Measurements from ENCODE around the gene IZUMO3. TPM values are rescaled to one million over a fixed set of nuclear protein-coding genes. Genes with fewer than 3 reads are reported as not detected.

The IZUMO3 gene
- total RNA-seq, 2 donors from 2014 or later = not detected

- no peak for DNase-seq (ENCODE audit: low spot score)
- H3K4me3 ChIP-seq = no peak overlapping the region
- H3K4me1 ChIP-seq = no peaks in the 10 kb centered on the region
- H3K9me3 ChIP-seq = no peaks in the 10 kb centered on the region
- H3K36me3 ChIP-seq = no peaks in the 10 kb centered on the region
- no peak overlapping the region for H3K27ac ChIP-seq
- no peak for TF ChIP-seq CTCF (IDR thresholded peaks at IDR 0.05)
- no peaks in the 10 kb centered on the region for H3K27me3 ChIP-seq
These were observed 29.2 kb downstream of the IZUMO3 start for GRCh38 chr9:24516463-24516862.

DNA sequence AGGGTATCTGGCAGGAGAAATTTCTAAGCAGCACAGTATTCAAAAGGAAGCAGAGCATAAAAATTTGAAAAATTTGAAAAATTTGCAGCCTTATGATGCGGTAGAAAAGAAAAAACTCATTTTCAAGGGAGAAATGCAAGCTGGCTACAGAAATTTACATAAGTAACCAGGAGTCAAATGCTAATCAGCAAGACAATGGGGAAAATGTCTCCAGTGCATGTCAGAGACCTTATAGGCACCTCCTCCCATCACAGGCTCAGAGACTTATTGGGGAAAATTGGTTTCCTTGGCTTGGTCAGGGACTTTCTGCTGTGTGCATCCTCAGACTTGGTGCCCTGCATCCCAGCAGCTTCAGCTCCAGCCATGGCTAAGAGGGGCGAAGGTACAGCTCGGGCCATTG is 35.8 kb downstream of the IZUMO3 start:
- TF ChIP-seq CTCF (IDR thresholded peaks at IDR 0.05) = no peak
- no peaks in the 10 kb centered on the region for H3K4me1 ChIP-seq
- H3K4me3 ChIP-seq = no peak overlapping the region
- no peak for DNase-seq (ENCODE audit: low spot score)
- no peak overlapping the region for H3K27ac ChIP-seq
- no peaks in the 10 kb centered on the region for H3K9me3 ChIP-seq
- H3K27me3 ChIP-seq = no peaks in the 10 kb centered on the region
- H3K36me3 ChIP-seq = no peaks in the 10 kb centered on the region

- DNase-seq (ENCODE audit: low spot score) = no peak
- Histone ChIP-seq H3K9me3 (no peaks in the 10 kb centered on the region), H3K4me3 (no peak overlapping the region)
These were observed 41.2 kb downstream of the IZUMO3 start for GRCh38 chr9:24504521-24504920.

GRCh38 chr9:24502206-24502937 is 43.3 kb downstream of the IZUMO3 start:
- no peak for TF ChIP-seq CTCF (IDR thresholded peaks at IDR 0.05)
- no peak overlapping the region for H3K4me3 ChIP-seq
- no peaks in the 10 kb centered on the region for H3K9me3 ChIP-seq
- H3K4me1 ChIP-seq = no peaks in the 10 kb centered on the region
- no peak for DNase-seq (ENCODE audit: low spot score)
- no peaks in the 10 kb centered on the region for H3K27me3 ChIP-seq
- H3K27ac ChIP-seq = no peak overlapping the region
- H3K36me3 ChIP-seq = no peaks in the 10 kb centered on the region

More at GRCh38 chr9:24504521-24504920, 41.2 kb downstream of the IZUMO3 start:
- TF ChIP-seq CTCF (IDR thresholded peaks at IDR 0.05) = no peak
- H3K27ac ChIP-seq = no peak overlapping the region
- no peaks in the 10 kb centered on the region for H3K36me3 ChIP-seq
- no peaks in the 10 kb centered on the region for H3K27me3 ChIP-seq
- H3K4me1 ChIP-seq = no peaks in the 10 kb centered on the region

GRCh38 chr9:24500761-24501160 is 44.9 kb downstream of the IZUMO3 start:
- no peaks in the 10 kb centered on the region for H3K4me1 ChIP-seq
- H3K27me3 ChIP-seq = no peaks in the 10 kb centered on the region
- no peak for TF ChIP-seq CTCF (IDR thresholded peaks at IDR 0.05)
- H3K9me3 ChIP-seq = no peaks in the 10 kb centered on the region
- no peaks in the 10 kb centered on the region for H3K36me3 ChIP-seq
- H3K27ac ChIP-seq = no peak overlapping the region
- no peak for DNase-seq (ENCODE audit: low spot score)
- H3K4me3 ChIP-seq = no peak overlapping the region

DNA sequence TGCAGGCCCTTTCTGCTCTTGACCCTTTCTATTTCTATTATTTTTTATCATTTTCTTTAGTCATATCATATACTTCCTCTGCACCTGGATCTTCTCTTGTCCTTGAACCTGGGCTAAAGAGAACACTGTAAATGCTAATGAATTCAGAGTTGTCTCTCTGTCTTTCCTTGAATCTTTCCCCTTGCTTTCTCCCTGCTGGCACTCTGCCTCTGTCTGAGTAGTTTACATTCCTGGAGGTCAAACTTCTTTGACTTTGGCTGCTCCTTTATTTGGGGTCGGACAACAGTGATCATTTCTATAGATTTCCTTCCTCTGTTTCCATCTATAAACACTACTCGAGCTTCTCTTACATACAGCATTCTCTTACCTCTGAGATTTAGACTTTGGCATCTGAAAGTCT is 47.1 kb downstream of the IZUMO3 start:
- Histone ChIP-seq H3K9me3 (no peaks in the 10 kb centered on the region), H3K27me3 (no peaks in the 10 kb centered on the region), H3K27ac (no peak overlapping the region), H3K36me3 (no peaks in the 10 kb centered on the region), H3K4me1 (no peaks in the 10 kb centered on the region), H3K4me3 (no peak overlapping the region)
- no peak for TF ChIP-seq CTCF (IDR thresholded peaks at IDR 0.05)
- no peak for DNase-seq (ENCODE audit: low spot score)

Measured in right atrium auricular region (tissue), 2 donors.